B cell (primary cell): ENCODE data around the gene KCNQ1OT1.

Experiments
- EZH2 ChIP-seq: IDR thresholded peaks from 2 replicates; pipeline ENCODE4 v1.6.1; 2012; ENCODE audit warnings: borderline replicate concordance, low read depth, mild to moderate bottlenecking, moderate library complexity, low read length; ENCODE audit not compliant: insufficient read depth, poor library complexity, severe bottlenecking
- TF ChIP-seq, protein P1 (sequence below): fragments of 200-600 bp; IDR thresholded peaks from one replicate; pipeline ENCODE4 v1.8.0; 2022; ENCODE audit warnings: antibody characterized with exemption, mild to moderate bottlenecking

DNA sequence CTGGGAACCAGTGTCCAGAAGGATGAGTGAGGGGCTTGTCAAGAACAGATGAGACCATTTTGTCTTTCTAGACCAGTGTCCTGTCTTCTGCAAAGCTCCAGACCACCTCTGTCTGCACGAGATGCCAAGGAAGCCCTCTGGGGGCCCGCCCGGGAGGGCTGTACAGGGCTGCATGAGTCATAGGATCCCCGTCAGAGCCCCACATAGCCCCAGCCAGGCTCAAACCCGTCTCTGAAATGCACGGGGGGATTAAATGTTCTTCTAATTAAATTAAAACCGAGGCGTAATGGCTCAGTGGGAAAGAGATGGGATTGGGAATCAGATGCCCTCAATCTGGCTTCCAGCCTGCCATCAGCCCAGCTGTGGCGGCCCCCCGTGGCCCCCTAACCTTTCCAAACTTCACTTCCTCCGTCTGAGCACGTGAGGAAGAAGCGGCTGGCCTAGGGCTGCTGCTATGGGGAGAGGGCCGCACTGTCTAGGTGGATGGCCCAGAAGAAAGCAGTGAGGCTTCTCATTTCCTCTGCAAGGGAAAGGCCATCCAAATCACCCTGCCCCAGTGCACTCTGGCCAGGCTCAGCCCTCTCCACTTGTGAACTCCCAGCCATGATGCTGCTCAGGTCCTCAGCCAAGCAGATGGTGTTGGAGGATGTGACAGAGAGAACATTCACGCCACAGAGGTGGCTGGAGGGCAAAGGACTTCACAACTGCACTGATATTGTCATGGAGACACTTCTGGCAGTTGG lies 32.8 kb downstream of the KCNQ1OT1 start:
- TF ChIP-seq, protein P1, sequence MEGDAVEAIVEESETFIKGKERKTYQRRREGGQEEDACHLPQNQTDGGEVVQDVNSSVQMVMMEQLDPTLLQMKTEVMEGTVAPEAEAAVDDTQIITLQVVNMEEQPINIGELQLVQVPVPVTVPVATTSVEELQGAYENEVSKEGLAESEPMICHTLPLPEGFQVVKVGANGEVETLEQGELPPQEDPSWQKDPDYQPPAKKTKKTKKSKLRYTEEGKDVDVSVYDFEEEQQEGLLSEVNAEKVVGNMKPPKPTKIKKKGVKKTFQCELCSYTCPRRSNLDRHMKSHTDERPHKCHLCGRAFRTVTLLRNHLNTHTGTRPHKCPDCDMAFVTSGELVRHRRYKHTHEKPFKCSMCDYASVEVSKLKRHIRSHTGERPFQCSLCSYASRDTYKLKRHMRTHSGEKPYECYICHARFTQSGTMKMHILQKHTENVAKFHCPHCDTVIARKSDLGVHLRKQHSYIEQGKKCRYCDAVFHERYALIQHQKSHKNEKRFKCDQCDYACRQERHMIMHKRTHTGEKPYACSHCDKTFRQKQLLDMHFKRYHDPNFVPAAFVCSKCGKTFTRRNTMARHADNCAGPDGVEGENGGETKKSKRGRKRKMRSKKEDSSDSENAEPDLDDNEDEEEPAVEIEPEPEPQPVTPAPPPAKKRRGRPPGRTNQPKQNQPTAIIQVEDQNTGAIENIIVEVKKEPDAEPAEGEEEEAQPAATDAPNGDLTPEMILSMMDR = no peak
- no peak for TF ChIP-seq EZH2
